ENCODE measurements around the gene LTA4H. TPM values are rescaled to one million over a fixed set of nuclear protein-coding genes. Genes with fewer than 3 reads are reported as not detected.

The LTA4H gene
- total and polyA plus RNA-seq, 12 donors: 25.2 to 50.6 (median 39.1) TPM

DNA sequence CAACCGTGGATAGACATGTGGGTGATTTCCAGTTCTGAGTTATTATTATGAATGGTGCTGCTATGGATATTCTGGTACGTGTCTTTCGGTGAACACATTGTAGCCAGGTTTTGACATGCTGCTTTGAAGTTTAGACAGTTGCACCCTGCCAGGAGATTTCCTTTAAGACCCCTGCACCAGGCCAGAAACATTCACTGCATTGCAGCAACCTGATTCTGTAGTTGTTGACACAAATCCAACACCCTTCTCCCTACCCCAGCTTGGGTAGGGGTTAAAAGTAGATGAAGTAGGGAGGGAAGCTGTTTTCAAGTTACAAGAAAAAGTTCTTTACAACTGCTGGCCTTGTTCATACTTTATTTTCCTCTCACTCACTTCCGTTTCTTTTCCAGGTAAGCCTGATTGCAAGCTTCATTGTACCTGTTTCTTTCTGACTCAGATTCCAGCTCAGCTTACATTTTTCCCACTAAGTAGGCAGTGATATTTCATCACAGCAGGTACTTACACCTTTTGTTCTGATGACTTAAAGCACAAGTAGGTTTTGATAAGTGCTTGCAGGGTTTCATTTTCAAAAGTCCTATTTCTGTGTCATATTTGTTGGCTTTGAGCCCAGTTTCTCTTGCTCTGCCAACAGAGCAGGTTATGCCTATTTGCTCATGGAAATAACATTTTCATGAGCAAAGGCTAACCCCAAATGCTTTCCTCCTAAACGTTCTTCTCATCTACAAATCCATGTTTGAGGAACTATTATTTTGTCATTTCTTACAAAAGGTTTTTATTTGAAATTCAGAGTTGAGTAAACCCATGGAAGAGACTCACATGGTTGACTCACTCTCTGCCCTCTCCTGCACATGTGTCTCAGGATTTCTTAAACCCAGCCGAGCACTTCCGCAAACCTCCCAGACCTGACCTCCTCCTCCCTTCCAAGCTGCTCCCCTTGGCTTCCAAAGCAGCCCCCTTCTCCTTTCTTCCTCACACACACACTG is 12.1 kb upstream of the LTA4H start:
- ATAC-seq: peak in 7 of 8 donors; percentile 38 to 74 (median 41)
- WGBS, 2 donors: 72 to 74% methylated on average over 7 of the region's 7 CpGs
- Histone ChIP-seq H3K36me3 (no peaks in the 10 kb centered on the region), H3K4me3 (no peak overlapping the region), H3K27ac (peak overlapping the region in 1 of 10 donors; percentile 80), H3K27me3 (no peaks in the 10 kb centered on the region), H3K9me3 (no peaks in the 10 kb centered on the region), H3K4me1 (peaks cover 0 to 71% (median 15%) of the 10 kb centered on the region in 9 donors)
- intact Hi-C loops (cut with DNase I): no loop called here
- TF ChIP-seq, protein P1, sequence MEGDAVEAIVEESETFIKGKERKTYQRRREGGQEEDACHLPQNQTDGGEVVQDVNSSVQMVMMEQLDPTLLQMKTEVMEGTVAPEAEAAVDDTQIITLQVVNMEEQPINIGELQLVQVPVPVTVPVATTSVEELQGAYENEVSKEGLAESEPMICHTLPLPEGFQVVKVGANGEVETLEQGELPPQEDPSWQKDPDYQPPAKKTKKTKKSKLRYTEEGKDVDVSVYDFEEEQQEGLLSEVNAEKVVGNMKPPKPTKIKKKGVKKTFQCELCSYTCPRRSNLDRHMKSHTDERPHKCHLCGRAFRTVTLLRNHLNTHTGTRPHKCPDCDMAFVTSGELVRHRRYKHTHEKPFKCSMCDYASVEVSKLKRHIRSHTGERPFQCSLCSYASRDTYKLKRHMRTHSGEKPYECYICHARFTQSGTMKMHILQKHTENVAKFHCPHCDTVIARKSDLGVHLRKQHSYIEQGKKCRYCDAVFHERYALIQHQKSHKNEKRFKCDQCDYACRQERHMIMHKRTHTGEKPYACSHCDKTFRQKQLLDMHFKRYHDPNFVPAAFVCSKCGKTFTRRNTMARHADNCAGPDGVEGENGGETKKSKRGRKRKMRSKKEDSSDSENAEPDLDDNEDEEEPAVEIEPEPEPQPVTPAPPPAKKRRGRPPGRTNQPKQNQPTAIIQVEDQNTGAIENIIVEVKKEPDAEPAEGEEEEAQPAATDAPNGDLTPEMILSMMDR (IDR thresholded peaks at IDR 0.05): no peak
- DNase-seq: no peak

GRCh38 chr12:96046543-96047228 is 11.3 kb upstream of the LTA4H start:
- no peak for ATAC-seq
- no peaks in the 10 kb centered on the region for H3K36me3 ChIP-seq
- H3K27ac ChIP-seq: peak overlapping the region in 1 of 10 donors; percentile 80
- no peaks in the 10 kb centered on the region for H3K27me3 ChIP-seq
- H3K4me3 ChIP-seq: no peak overlapping the region
- TF ChIP-seq, protein P1 (IDR thresholded peaks at IDR 0.05): no peak
- DNase-seq: no peak
- H3K4me1 ChIP-seq: peaks cover 0 to 67% (median 10%) of the 10 kb centered on the region in 9 donors
- intact Hi-C loops (cut with DNase I): no loop called here
- 91 to 92% methylated on average over 3 of the region's 3 CpGs for WGBS, 2 donors
- no peaks in the 10 kb centered on the region for H3K9me3 ChIP-seq

DNA sequence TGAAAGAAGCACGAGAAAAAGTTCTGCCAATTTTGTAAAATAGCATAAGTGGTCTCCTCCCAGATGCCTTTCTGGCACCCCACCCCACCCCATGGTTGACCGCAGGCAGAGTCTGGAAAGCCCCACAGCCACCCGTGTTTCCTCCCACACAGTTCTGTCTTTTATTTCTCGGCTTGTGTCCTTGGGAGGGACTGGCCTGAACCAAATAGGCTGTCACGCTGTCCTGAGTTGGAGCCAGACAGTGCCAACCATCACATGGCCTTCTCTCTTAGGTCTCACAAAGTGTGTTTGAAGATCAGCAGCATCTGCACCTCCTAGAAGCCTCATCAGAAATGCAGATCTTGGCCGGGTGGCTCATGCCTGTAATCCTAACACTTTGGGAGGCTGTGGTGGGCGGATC is 10.2 kb upstream of the LTA4H start:
- no peak for DNase-seq
- Histone ChIP-seq H3K36me3 (no peaks in the 10 kb centered on the region), H3K4me1 (peaks cover 0 to 64% (median 10%) of the 10 kb centered on the region in 9 donors), H3K4me3 (no peak overlapping the region), H3K27me3 (no peaks in the 10 kb centered on the region), H3K9me3 (no peaks in the 10 kb centered on the region), H3K27ac (peak overlapping the region in 1 of 10 donors; percentile 80)
- TF ChIP-seq, protein P1 (IDR thresholded peaks at IDR 0.05): no peak
- 80 to 90% methylated on average over 7 of the region's 7 CpGs for WGBS, 2 donors
- intact Hi-C loops (cut with DNase I): no loop called here
- ATAC-seq: no peak

GRCh38 chr12:96044943-96045290 is 9.5 kb upstream of the LTA4H start:
- WGBS, 2 donors: 96% methylated on average over 2 of the region's 2 CpGs
- Histone ChIP-seq H3K9me3 (no peaks in the 10 kb centered on the region), H3K27me3 (no peaks in the 10 kb centered on the region), H3K27ac (peak overlapping the region in 3 of 10 donors; percentile 31 to 80 (median 52)), H3K4me3 (no peak overlapping the region), H3K36me3 (no peaks in the 10 kb centered on the region), H3K4me1 (peaks cover 0 to 64% (median 10%) of the 10 kb centered on the region in 9 donors)
- DNase-seq (no peak), ATAC-seq (peak in 1 of 8 donors; percentile 9)
- TF ChIP-seq, protein P1 (IDR thresholded peaks at IDR 0.05): no peak
- intact Hi-C loops (cut with DNase I): no loop called here

Measured in heart right ventricle (tissue), 16 donors.